Fibroblast of lung (primary cell): Measurements from ENCODE around the gene LAMA1. TPM values are rescaled to one million over a fixed set of nuclear protein-coding genes. Genes with fewer than 3 reads are reported as not detected.

Experiments
- DNase-seq, 2 donors: peaks; one replicate each; pipeline versions ENCODE4 v3.0.0 to v3.0.0-alpha.2; 2010; ENCODE audit warnings: low read depth in 2 of 2
- H2AFZ ChIP-seq: 2 replicates; pipeline ENCODE4 v1.5.1; 2012; ENCODE audit warnings: low read length, control low read depth, inconsistent platforms
- H3K27ac ChIP-seq: 2 replicates; pipeline ENCODE4 v1.5.1; 2011; ENCODE audit warnings: low read length, control low read depth; ENCODE audit not compliant: insufficient read depth
- H3K27me3 ChIP-seq: 2 replicates; pipeline ENCODE4 v1.5.1; 2011; ENCODE audit warnings: mild to moderate bottlenecking, low read length; ENCODE audit not compliant: control insufficient read depth, insufficient read depth
- H3K36me3 ChIP-seq: 2 replicates; pipeline ENCODE4 v1.5.1; 2011; ENCODE audit warnings: low read length; ENCODE audit not compliant: control insufficient read depth, insufficient read depth
- H3K4me1 ChIP-seq: 2 replicates; pipeline ENCODE4 v1.5.1; 2011; ENCODE audit warnings: low read length; ENCODE audit not compliant: control insufficient read depth, insufficient read depth; ENCODE audit errors: extremely low read depth
- H3K4me2 ChIP-seq: 2 replicates; pipeline ENCODE4 v1.5.1; 2011; ENCODE audit warnings: low read length, control low read depth; ENCODE audit not compliant: insufficient read depth; ENCODE audit errors: extremely low read depth
- H3K4me3 ChIP-seq, 4 experiments: fragments of 200-600 bp in 1 of 4; sonication (generic) in 1 of 4; replicated peaks in 1 of 4; 2 replicates each; pipeline ENCODE4 v1.5.1; 2011 to 2016; ENCODE audit warnings: low read length in 4 of 4, low read depth in 3 of 4, mild to moderate bottlenecking in 3 of 4, control low read depth in 2 of 4, inconsistent platforms in 1 of 4, mixed read lengths in 1 of 4; ENCODE audit not compliant: insufficient read depth in 1 of 4; ENCODE audit errors: control extremely low read depth in 1 of 4
- H3K79me2 ChIP-seq: 2 replicates; pipeline ENCODE4 v1.5.1; 2012; ENCODE audit warnings: mild to moderate bottlenecking, low read length, inconsistent platforms; ENCODE audit not compliant: control insufficient read depth, insufficient read depth
- H3K9ac ChIP-seq: 2 replicates; pipeline ENCODE4 v1.5.1; 2011; ENCODE audit warnings: mild to moderate bottlenecking, low read length, control low read depth; ENCODE audit not compliant: insufficient read depth
- H3K9me3 ChIP-seq: 2 replicates; pipeline ENCODE4 v1.5.1; 2012; ENCODE audit warnings: low read depth, low read length; ENCODE audit not compliant: control insufficient read depth, insufficient read depth
- H4K20me1 ChIP-seq: 2 replicates; pipeline ENCODE4 v1.5.1; 2011; ENCODE audit warnings: low read length; ENCODE audit not compliant: control insufficient read depth, insufficient read depth; ENCODE audit errors: extremely low read depth
- CTCF ChIP-seq, 2 donors: IDR thresholded peaks in 1 of 2; conservative IDR thresholded peaks in 1 of 2; 1 replicate in 1 of 2; 2 replicates in 1 of 2; pipeline ENCODE4 v1.5.1; 2011 to 2012; ENCODE audit warnings: low read length in 2 of 2, control low read depth in 1 of 2, inconsistent platforms in 1 of 2, low read depth in 1 of 2, mild to moderate bottlenecking in 1 of 2
- EZH2 ChIP-seq: IDR thresholded peaks from 2 replicates; pipeline ENCODE4 v1.5.1; 2012; ENCODE audit warnings: low read length, control low read depth, mild to moderate bottlenecking; ENCODE audit errors: missing control alignments
- polyA plus RNA-seq, 2 donors: library from polyadenylated mRNA; depleted of rRNA in 1 of 2; stranded (reverse) in 1 of 2; unstranded in 1 of 2; fragments of >200 nt; gene quantifications; 2 replicates each; pipeline ENCODE4 v1.2.1, GENCODE V29; 2011 to 2012; ENCODE audit warnings: missing spikeins in 1 of 2
- total RNA-seq: library from RNA; depleted of rRNA; stranded (reverse); fragments of >200 nt; gene quantifications from 2 replicates; pipeline ENCODE4 v1.2.1, GENCODE V29; 2014

The LAMA1 gene
- total and polyA plus RNA-seq, 2 donors (not counting 1 experiment from before 2014, with no cell fraction given): 1.2 to 5.8 TPM

GRCh38 chr18:7020995-7021777 is 96.4 kb downstream of the LAMA1 start:
- no peaks in the 10 kb centered on the region for H3K27me3 ChIP-seq
- no peaks in the 10 kb centered on the region for H3K36me3 ChIP-seq
- H2AFZ ChIP-seq: no peak overlapping the region
- H3K4me3 ChIP-seq: no peak overlapping the region
- H4K20me1 ChIP-seq: no peaks in the 10 kb centered on the region
- TF ChIP-seq EZH2 (no peak), CTCF (conservative IDR thresholded peaks at IDR 0.05 in 1 of 2, IDR thresholded peaks at IDR 0.05 in 1 of 2; ENCODE audit: low read depth in 1 of 2, low read length in 2 of 2) (no peak)
- DNase-seq: peak in 1 of 2 donors; percentile 18
- H3K27ac ChIP-seq: no peak overlapping the region
- H3K4me1 ChIP-seq: no peaks in the 10 kb centered on the region
- H3K4me2 ChIP-seq: no peak overlapping the region
- no peaks in the 10 kb centered on the region for H3K9me3 ChIP-seq
- no peaks in the 10 kb centered on the region for H3K79me2 ChIP-seq
- no peak overlapping the region for H3K9ac ChIP-seq

DNA sequence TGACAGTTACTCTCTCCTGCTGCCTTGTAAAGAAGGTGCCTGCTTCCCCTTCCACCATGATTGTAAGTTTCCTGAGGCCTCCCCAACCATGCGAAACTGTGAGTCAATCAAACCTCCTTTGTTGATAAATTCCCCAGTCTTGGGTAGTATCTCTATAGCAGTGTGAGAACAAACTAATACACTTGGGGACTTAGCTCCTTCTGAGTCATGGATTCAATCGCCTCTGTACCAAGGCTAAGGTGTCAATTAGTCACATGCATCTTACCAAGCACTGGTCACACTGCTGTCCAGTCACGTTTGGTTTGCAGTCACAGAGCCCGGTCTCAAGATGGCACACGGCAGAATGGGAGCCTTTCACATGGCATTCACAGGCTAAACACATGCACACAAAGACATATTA is 100.6 kb downstream of the LAMA1 start:
- H3K4me3 ChIP-seq: no peak overlapping the region
- H4K20me1 ChIP-seq: no peaks in the 10 kb centered on the region
- H3K36me3 ChIP-seq: no peaks in the 10 kb centered on the region
- H3K9ac ChIP-seq: no peak overlapping the region
- no peak for DNase-seq
- H3K27ac ChIP-seq: no peak overlapping the region
- H3K27me3 ChIP-seq: no peaks in the 10 kb centered on the region
- no peak overlapping the region for H3K4me2 ChIP-seq
- H3K9me3 ChIP-seq: no peaks in the 10 kb centered on the region
- TF ChIP-seq CTCF (conservative IDR thresholded peaks at IDR 0.05 in 1 of 2, IDR thresholded peaks at IDR 0.05 in 1 of 2; ENCODE audit: low read depth in 1 of 2, low read length in 2 of 2) (no peak), EZH2 (no peak)
- H3K79me2 ChIP-seq: no peaks in the 10 kb centered on the region
- H2AFZ ChIP-seq: no peak overlapping the region
- no peaks in the 10 kb centered on the region for H3K4me1 ChIP-seq

GRCh38 chr18:7011142-7011541 is 106.5 kb downstream of the LAMA1 start:
- peak overlapping the region; percentile 2 for H2AFZ ChIP-seq
- no peaks in the 10 kb centered on the region for H3K9me3 ChIP-seq
- no peak overlapping the region for H3K4me2 ChIP-seq
- H3K36me3 ChIP-seq: no peaks in the 10 kb centered on the region
- H3K27ac ChIP-seq: no peak overlapping the region
- H3K9ac ChIP-seq: no peak overlapping the region
- no peak overlapping the region for H3K4me3 ChIP-seq
- H4K20me1 ChIP-seq: no peaks in the 10 kb centered on the region
- no peaks in the 10 kb centered on the region for H3K27me3 ChIP-seq
- DNase-seq: no peak
- no peaks in the 10 kb centered on the region for H3K4me1 ChIP-seq
- no peaks in the 10 kb centered on the region for H3K79me2 ChIP-seq
- no peak for TF ChIP-seq CTCF (conservative IDR thresholded peaks at IDR 0.05 in 1 of 2, IDR thresholded peaks at IDR 0.05 in 1 of 2; ENCODE audit: low read depth in 1 of 2, low read length in 2 of 2)
- TF ChIP-seq EZH2: no peak
